ENCODE results near the gene GPR161. TPM values are rescaled to one million over a fixed set of nuclear protein-coding genes. Genes with fewer than 3 reads are reported as not detected.

The GPR161 gene
- total RNA-seq, 1 donor from 2014 or later, result 14.5 TPM

DNA sequence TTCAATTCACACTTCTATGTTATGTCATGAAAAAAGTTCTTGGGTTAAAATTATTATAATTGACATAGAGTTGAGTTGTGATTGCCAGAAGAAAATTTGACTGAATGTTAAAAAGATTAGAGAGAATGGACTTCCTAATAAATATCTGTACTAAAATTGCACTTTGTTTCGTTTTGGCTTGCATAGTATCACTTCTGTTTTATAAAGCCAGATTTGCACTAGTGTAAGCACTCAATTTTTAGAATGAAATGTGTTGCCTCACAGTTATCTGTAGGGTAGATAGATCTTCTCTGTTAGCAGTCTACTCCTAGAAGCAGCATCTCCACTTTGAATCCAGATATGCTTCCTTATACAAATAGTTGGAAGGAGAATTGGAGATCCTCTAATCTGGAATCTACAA is 104.7 kb downstream of the GPR161 start:
- intact Hi-C loops (cut with DNase I), result no loop called here
- no peaks in the 10 kb centered on the region for H3K27me3 ChIP-seq
- H3K9me3 ChIP-seq, result no peaks in the 10 kb centered on the region
- DNase-seq, result no peak
- no peaks in the 10 kb centered on the region for H3K36me3 ChIP-seq
- ATAC-seq, result peak; percentile 53
- H3K4me3 ChIP-seq, result no peak overlapping the region
- no peaks in the 10 kb centered on the region for H3K4me1 ChIP-seq
- H3K27ac ChIP-seq, result no peak overlapping the region
- TF ChIP-seq, protein P1, sequence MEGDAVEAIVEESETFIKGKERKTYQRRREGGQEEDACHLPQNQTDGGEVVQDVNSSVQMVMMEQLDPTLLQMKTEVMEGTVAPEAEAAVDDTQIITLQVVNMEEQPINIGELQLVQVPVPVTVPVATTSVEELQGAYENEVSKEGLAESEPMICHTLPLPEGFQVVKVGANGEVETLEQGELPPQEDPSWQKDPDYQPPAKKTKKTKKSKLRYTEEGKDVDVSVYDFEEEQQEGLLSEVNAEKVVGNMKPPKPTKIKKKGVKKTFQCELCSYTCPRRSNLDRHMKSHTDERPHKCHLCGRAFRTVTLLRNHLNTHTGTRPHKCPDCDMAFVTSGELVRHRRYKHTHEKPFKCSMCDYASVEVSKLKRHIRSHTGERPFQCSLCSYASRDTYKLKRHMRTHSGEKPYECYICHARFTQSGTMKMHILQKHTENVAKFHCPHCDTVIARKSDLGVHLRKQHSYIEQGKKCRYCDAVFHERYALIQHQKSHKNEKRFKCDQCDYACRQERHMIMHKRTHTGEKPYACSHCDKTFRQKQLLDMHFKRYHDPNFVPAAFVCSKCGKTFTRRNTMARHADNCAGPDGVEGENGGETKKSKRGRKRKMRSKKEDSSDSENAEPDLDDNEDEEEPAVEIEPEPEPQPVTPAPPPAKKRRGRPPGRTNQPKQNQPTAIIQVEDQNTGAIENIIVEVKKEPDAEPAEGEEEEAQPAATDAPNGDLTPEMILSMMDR (IDR thresholded peaks at IDR 0.05), result no peak

DNA sequence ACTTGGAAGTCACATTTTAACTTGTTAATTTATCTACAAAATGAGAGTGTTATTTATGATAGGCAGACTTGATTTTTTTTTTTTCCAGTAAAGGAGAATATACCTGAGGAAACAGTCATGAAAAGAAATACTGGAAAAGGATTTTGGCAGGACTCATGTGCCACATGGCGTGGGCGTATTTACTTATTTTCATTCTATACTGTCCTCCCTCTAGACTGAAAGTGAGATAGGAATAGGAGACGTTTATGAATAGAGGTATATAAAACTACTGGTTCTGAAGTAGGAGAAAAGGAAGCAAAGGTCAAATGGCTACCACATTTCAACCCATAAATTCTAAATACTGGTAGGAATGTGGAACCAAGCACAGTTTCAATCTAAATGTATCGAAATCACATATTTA is 105.1 kb downstream of the GPR161 start:
- intact Hi-C loops (cut with DNase I), result no loop called here
- Histone ChIP-seq H3K27me3 (no peaks in the 10 kb centered on the region), H3K27ac (no peak overlapping the region), H3K4me3 (no peak overlapping the region), H3K4me1 (no peaks in the 10 kb centered on the region), H3K36me3 (peaks cover under 1% of the 10 kb centered on the region), H3K9me3 (no peaks in the 10 kb centered on the region)
- TF ChIP-seq, protein P1 (IDR thresholded peaks at IDR 0.05), result no peak
- ATAC-seq, result no peak
- no peak for DNase-seq

DNA sequence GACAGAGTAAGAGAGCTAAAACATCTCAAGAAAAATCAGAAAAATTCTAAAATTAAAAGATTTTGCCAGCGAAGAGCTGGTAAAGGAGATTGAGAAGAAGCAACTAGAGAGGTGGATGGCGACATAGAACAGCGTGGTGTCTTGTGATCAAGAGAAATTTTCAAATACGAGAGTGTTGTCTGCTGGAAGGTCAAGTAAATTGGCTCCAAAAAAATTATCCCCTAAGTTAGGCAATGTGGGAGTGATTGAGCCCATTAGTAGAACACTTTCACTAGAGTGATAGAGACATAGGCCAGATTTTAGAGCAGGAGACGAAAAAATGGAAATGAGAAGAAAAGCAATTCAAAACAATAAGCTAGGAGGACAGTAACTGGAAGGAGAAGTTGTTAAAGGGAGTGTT is 105.5 kb downstream of the GPR161 start:
- intact Hi-C loops (cut with DNase I), result no loop called here
- TF ChIP-seq, protein P1 (IDR thresholded peaks at IDR 0.05), result no peak
- H3K27me3 ChIP-seq, result no peaks in the 10 kb centered on the region
- H3K4me1 ChIP-seq, result no peaks in the 10 kb centered on the region
- H3K27ac ChIP-seq, result peak overlapping the region; percentile 4
- ATAC-seq, result no peak
- H3K36me3 ChIP-seq, result peaks cover 5% of the 10 kb centered on the region
- DNase-seq, result no peak
- H3K9me3 ChIP-seq, result no peaks in the 10 kb centered on the region
- no peak overlapping the region for H3K4me3 ChIP-seq

Other genes with a start within 250 kb of the GPR161 start
- gene ADCY10, start 222.8 kb downstream of the GPR161 start, total RNA-seq, result 0.29 TPM
- gene DCAF6, start 200.2 kb downstream of the GPR161 start, total RNA-seq, result 49.9 TPM
- gene MPC2, start 199.9 kb downstream of the GPR161 start, total RNA-seq, result 40.5 TPM
- 26.9 TPM for gene TIPRL, start 42.0 kb upstream of the GPR161 start, total RNA-seq
- 87.6 TPM for gene SFT2D2, start 89.1 kb upstream of the GPR161 start, total RNA-seq
- 3.5 TPM for gene TBX19, start 143.9 kb upstream of the GPR161 start, total RNA-seq

All from upper lobe of right lung (tissue), 1 donor.